Measurements from ENCODE around the gene GPI.

GPI gene

GRCh38 chr19:34448191-34448590 lies 83.2 kb downstream of the GPI start (continued):
- no peak for TF ChIP-seq PATZ1 (CRISPR knock-in tag; IDR thresholded peaks at IDR 0.05; ENCODE audit: borderline replicate concordance)
- TF ChIP-seq PPARA (CRISPR knock-in tag; IDR thresholded peaks at IDR 0.05; ENCODE audit: borderline replicate concordance) = no peak
- TF ChIP-seq CSRNP3 (CRISPR knock-in tag; IDR thresholded peaks at IDR 0.05) = no peak
- TF ChIP-seq ZC3H10 (CRISPR knock-in tag; IDR thresholded peaks at IDR 0.05) = no peak
- no peak for TF ChIP-seq CSDC2 (CRISPR knock-in tag; IDR thresholded peaks at IDR 0.05)
- TF ChIP-seq GLIS3 (CRISPR knock-in tag; IDR thresholded peaks at IDR 0.05) = no peak

Measured in SK-N-SH treated with all-trans-retinoic acid at 6 μM for 48 hours (cell line).